Measurements from ENCODE around the gene DOCK10. TPM values are rescaled to one million over a fixed set of nuclear protein-coding genes. Genes with fewer than 3 reads are reported as not detected.

DOCK10 gene
- total and polyA plus RNA-seq, 2 donors (not counting 3 experiments of a cell fraction or from before 2014, with no cell fraction given): 5.8 to 23.0 TPM

- Histone ChIP-seq H3K9me3 (replicated peaks; ENCODE audit: control insufficient read depth, insufficient read depth, low read length) (no peaks in the 10 kb centered on the region), H4K20me1 (replicated peaks; ENCODE audit: control insufficient read depth, extremely low read depth, insufficient read depth, low read length) (no peaks in the 10 kb centered on the region), H3K79me2 (ENCODE audit: control insufficient read depth, insufficient read depth, low read length) (peaks cover 20% of the 10 kb centered on the region), H3K27me3 (ENCODE audit: control insufficient read depth in 2 of 2, insufficient read depth in 2 of 2, low read length in 2 of 2) (no peaks in the 10 kb centered on the region), H3K4me3 (replicated peaks in 1 of 3; ENCODE audit: insufficient read depth in 1 of 3, low read depth in 1 of 3, low read length in 3 of 3) (no peak overlapping the region), H3K36me3 (ENCODE audit: control insufficient read depth in 2 of 2, extremely low read depth in 1 of 2, insufficient read depth in 2 of 2, low read length in 2 of 2) (no peaks in the 10 kb centered on the region), H3K9me1 (replicated peaks; ENCODE audit: control insufficient read depth, extremely low read depth, insufficient read depth, low read length) (no peaks in the 10 kb centered on the region), H3K27ac (ENCODE audit: insufficient read depth, low read depth, low read length) (peak overlapping the region; percentile 13), H2AFZ (ENCODE audit: low read depth, low read length) (no peak overlapping the region), H3K4me1 (ENCODE audit: control insufficient read depth, extremely low read depth, insufficient read depth, low read length) (peaks cover 13% of the 10 kb centered on the region), H3K4me2 (ENCODE audit: insufficient read depth, low read length) (no peak overlapping the region), H3K9ac (replicated peaks; ENCODE audit: extremely low read depth, insufficient read depth, low read length) (no peak overlapping the region)
- peak; percentile 49 for DNase-seq (ENCODE audit: low read depth, low spot score)
- POLR2A ChIA-PET: no interaction called here
- TF ChIP-seq GATA2 (IDR thresholded peaks at IDR 0.05; ENCODE audit: insufficient read depth, insufficient read length, low read depth, low read length): no peak
- no peak for TF ChIP-seq MYC (IDR thresholded peaks at IDR 0.05; ENCODE audit: low read depth, low read length)
- TF ChIP-seq EZH2 (IDR thresholded peaks at IDR 0.05; ENCODE audit: borderline replicate concordance, low read depth, low read length, severe bottlenecking): no peak
- no peak for TF ChIP-seq FOS (IDR thresholded peaks at IDR 0.05; ENCODE audit: borderline replicate concordance, insufficient read depth, low read length)
- no peak for TF ChIP-seq JUN (IDR thresholded peaks at IDR 0.05; ENCODE audit: borderline replicate concordance, insufficient read depth, insufficient read length, low read depth)
- TF ChIP-seq CTCF (IDR thresholded peaks at IDR 0.05; ENCODE audit: extremely low read depth in 1 of 2, insufficient read depth in 1 of 2, low read depth in 1 of 2, low read length in 2 of 2): no peak
- no peak for TF ChIP-seq POLR2AphosphoS5 (IDR thresholded peaks at IDR 0.05; ENCODE audit: insufficient read depth, low read depth, low read length)
- TF ChIP-seq POLR2A (IDR thresholded peaks at IDR 0.05; ENCODE audit: low read depth, low read length): no peak
- TF ChIP-seq MAX (IDR thresholded peaks at IDR 0.05; ENCODE audit: insufficient read depth, insufficient read length): no peak
- no TSS peak for BruUV-seq (replicated peaks)
- no peak for FAIRE-seq
- dilution Hi-C loops (cut with MboI; ENCODE audit: extremely low pct_ligation_motif_present, low sequenced_read_pairs) (no loop called here), intact Hi-C loops (cut with micrococcal nuclease) (no loop called here)
- CTCF ChIA-PET: interaction anchor here (0.9 to 2.2 kb wide), 10 partner anchors 10 to 72 kb away, joined by 3 to 11 read pairs (median 4); no protein-coding TSS in a partner anchor
Observed at GRCh38 chr2:224909885-224910573, 132.2 kb downstream of the DOCK10 start.
